Gastroesophageal sphincter (tissue), 3 donors: ENCODE results near the gene SUSD3.

Experiments used
- CTCF ChIP-seq, 4 experiments: fragments of 200-600 bp in 2 of 4; fragments of 450-650 bp in 2 of 4; sonication (generic) in 1 of 4; IDR thresholded peaks; one replicate each; pipeline ENCODE4 v1.5.1; 2017 to 2019; ENCODE audit warnings: antibody characterized with exemption in 4 of 4, mild to moderate bottlenecking in 2 of 4, moderate library complexity in 2 of 4
- POLR2A ChIP-seq, 2 donors: fragments of 450-650 bp; IDR thresholded peaks; one replicate each; pipeline ENCODE4 v1.6.1; 2017; ENCODE audit warnings: antibody characterized with exemption in 2 of 2, mild to moderate bottlenecking in 2 of 2, moderate library complexity in 1 of 2

DNA sequence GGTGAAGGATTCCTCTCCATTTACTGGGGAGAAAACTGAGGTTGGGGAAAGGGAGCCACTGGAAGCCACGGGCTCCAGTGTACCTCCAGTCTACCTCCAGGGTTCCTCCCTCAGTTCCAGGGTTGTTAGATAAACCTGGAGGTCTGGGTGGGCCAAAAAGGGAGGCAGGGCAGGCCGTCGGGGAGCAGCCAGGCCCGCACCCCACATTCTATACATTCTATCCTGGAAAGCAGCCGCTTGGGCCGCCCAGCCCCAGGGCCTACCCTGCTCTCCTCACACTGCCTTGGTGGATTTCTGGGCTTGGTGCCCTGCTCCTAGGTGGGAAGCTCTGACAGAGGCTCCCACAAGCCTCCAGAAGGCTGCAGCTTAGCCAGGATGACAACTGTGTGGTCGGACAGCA, 18.1 kb upstream of the SUSD3 start:
- no peak for TF ChIP-seq POLR2A (IDR thresholded peaks at IDR 0.05)
- TF ChIP-seq CTCF (IDR thresholded peaks at IDR 0.05) = no peak
